DND-41 (cell line): Measurements from ENCODE around the gene GJD2.

Experiments
- ATAC-seq: fragments of 200-7000 bp; cut with Tn5 transposase; 3 replicates; pipeline ENCODE4 v1.9.1; 2021; ENCODE audit warnings: low read depth; ENCODE audit not compliant: insufficient read depth
- DNase-seq: peaks from one replicate; pipeline ENCODE4 v3.0.0-alpha.2; 2020
- H2AFZ ChIP-seq: 2 replicates; pipeline ENCODE4 v1.6.0; 2012; ENCODE audit warnings: low read depth, low read length
- H3K27ac ChIP-seq: 2 replicates; pipeline ENCODE4 v1.5.1; 2012; ENCODE audit warnings: low read length, inconsistent platforms
- H3K27me3 ChIP-seq: fragments of 200-600 bp; sonication (generic); 2 replicates; pipeline ENCODE4 v1.6.0; 2012; ENCODE audit warnings: low read length, mild to moderate bottlenecking, inconsistent platforms; ENCODE audit not compliant: insufficient read depth, poor library complexity
- H3K36me3 ChIP-seq: 2 replicates; pipeline ENCODE4 v1.5.1; 2012; ENCODE audit warnings: low read length, inconsistent platforms; ENCODE audit not compliant: insufficient read depth
- H3K4me1 ChIP-seq: 2 replicates; pipeline ENCODE4 v1.5.1; 2012; ENCODE audit warnings: mild to moderate bottlenecking, low read length; ENCODE audit not compliant: insufficient read depth
- H3K4me2 ChIP-seq: 2 replicates; pipeline ENCODE4 v1.6.0; 2012; ENCODE audit warnings: mild to moderate bottlenecking, moderate library complexity, low read length, inconsistent platforms; ENCODE audit not compliant: insufficient read depth
- H3K4me3 ChIP-seq, 2 experiments: fragments of 200-600 bp in 1 of 2; shearing (Covaris generic) in 1 of 2; 2 replicates each; pipeline ENCODE4 v1.5.1; 2012 to 2016; ENCODE audit warnings: inconsistent platforms in 2 of 2, low read length in 2 of 2, mild to moderate bottlenecking in 2 of 2, low read depth in 1 of 2, moderate library complexity in 1 of 2
- H3K79me2 ChIP-seq: 2 replicates; pipeline ENCODE4 v1.6.0; 2012; ENCODE audit warnings: low read length, inconsistent platforms; ENCODE audit not compliant: insufficient read depth
- H3K9ac ChIP-seq: 2 replicates; pipeline ENCODE4 v1.6.0; 2012; ENCODE audit warnings: low read depth, mild to moderate bottlenecking, inconsistent platforms, low read length, moderate library complexity
- H3K9me3 ChIP-seq: 2 replicates; pipeline ENCODE4 v1.5.1; 2012; ENCODE audit warnings: low read length, moderate library complexity, mild to moderate bottlenecking, inconsistent platforms; ENCODE audit not compliant: insufficient read depth, severe bottlenecking
- H4K20me1 ChIP-seq: 2 replicates; pipeline ENCODE4 v1.6.0; 2012; ENCODE audit warnings: low read length; ENCODE audit not compliant: insufficient read depth
- EZH2 ChIP-seq: IDR thresholded peaks from 3 replicates; pipeline ENCODE4 v1.6.1; 2012; ENCODE audit warnings: borderline replicate concordance, low read depth, mild to moderate bottlenecking, moderate library complexity, low read length, inconsistent platforms; ENCODE audit not compliant: severe bottlenecking
- TF ChIP-seq, protein P1 (sequence below): IDR thresholded peaks from 2 replicates; pipeline ENCODE4 v1.5.1; 2012; ENCODE audit warnings: borderline replicate concordance, low read length, moderate library complexity, mild to moderate bottlenecking; ENCODE audit not compliant: poor library complexity, severe bottlenecking; ENCODE audit errors: extremely low read depth

GJD2 gene

DNA sequence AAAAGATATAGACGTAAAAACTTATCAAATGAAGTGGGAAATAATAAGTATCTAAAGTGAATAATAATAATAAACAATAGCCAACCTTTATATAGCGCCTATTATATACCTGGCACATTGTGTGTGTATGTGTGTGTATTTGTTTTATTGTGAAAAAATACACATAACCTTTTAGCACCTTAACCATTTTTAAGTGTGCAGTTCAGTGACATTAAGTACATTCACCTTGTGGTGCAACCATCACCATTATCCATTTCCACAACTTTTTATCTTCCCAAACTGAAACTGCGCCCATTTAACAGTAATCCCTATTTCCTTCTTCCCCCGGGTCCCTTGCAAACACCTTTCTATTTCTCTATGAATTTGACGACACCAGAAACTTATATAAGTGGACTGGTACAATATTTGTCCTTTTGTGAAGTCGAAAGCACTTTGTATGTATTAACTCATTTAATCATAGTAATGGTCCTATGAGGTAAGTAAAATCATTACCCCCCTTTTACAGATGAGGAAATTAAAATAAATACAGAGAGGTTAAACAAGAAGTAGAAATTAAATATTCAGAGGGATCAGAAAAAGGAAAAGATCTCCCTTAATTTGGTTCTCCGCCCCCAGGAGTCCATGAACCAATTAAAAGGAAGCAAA, 33.5 kb downstream of the GJD2 start:
- TF ChIP-seq, protein P1, sequence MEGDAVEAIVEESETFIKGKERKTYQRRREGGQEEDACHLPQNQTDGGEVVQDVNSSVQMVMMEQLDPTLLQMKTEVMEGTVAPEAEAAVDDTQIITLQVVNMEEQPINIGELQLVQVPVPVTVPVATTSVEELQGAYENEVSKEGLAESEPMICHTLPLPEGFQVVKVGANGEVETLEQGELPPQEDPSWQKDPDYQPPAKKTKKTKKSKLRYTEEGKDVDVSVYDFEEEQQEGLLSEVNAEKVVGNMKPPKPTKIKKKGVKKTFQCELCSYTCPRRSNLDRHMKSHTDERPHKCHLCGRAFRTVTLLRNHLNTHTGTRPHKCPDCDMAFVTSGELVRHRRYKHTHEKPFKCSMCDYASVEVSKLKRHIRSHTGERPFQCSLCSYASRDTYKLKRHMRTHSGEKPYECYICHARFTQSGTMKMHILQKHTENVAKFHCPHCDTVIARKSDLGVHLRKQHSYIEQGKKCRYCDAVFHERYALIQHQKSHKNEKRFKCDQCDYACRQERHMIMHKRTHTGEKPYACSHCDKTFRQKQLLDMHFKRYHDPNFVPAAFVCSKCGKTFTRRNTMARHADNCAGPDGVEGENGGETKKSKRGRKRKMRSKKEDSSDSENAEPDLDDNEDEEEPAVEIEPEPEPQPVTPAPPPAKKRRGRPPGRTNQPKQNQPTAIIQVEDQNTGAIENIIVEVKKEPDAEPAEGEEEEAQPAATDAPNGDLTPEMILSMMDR, result no peak
- no peak for TF ChIP-seq EZH2
- no peaks in the 10 kb centered on the region for H4K20me1 ChIP-seq
- peaks cover 3% of the 10 kb centered on the region for H3K27me3 ChIP-seq
- H3K4me3 ChIP-seq, result no peak overlapping the region
- no peak for DNase-seq
- H3K27ac ChIP-seq, result no peak overlapping the region
- no peaks in the 10 kb centered on the region for H3K36me3 ChIP-seq
- H3K9ac ChIP-seq, result no peak overlapping the region
- H3K79me2 ChIP-seq, result no peaks in the 10 kb centered on the region
- H3K4me1 ChIP-seq, result no peaks in the 10 kb centered on the region
- ATAC-seq, result no peak
- no peak overlapping the region for H3K4me2 ChIP-seq
- H2AFZ ChIP-seq, result no peak overlapping the region
- no peaks in the 10 kb centered on the region for H3K9me3 ChIP-seq

DNA sequence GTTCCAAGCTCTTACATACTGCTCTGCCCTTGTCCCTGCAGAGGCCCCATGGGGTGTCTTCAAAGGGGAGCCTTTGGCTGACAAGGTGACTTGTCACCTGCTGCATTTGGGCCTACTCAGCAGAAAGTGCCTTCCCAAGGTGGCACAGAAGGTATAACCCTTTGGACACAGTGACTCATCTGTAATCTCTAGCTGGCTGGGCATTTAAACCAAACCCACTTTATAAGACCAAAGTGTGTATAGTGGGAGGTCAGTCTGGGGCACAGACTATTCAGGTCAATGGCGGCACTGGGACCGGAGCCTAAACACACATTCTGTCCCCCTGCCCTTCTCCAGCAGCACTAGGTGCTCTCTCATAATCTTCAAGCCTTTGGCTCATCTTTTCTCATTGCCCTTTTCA, 35.1 kb downstream of the GJD2 start:
- H3K79me2 ChIP-seq, result no peaks in the 10 kb centered on the region
- H3K4me2 ChIP-seq, result no peak overlapping the region
- H2AFZ ChIP-seq, result no peak overlapping the region
- no peaks in the 10 kb centered on the region for H3K36me3 ChIP-seq
- ATAC-seq (no peak), DNase-seq (no peak)
- H4K20me1 ChIP-seq, result no peaks in the 10 kb centered on the region
- H3K9me3 ChIP-seq, result no peaks in the 10 kb centered on the region
- H3K4me3 ChIP-seq, result no peak overlapping the region
- TF ChIP-seq EZH2, result no peak
- TF ChIP-seq, protein P1, result no peak
- no peak overlapping the region for H3K9ac ChIP-seq
- H3K27ac ChIP-seq, result no peak overlapping the region
- peaks cover 2% of the 10 kb centered on the region for H3K27me3 ChIP-seq
- no peaks in the 10 kb centered on the region for H3K4me1 ChIP-seq

DNA sequence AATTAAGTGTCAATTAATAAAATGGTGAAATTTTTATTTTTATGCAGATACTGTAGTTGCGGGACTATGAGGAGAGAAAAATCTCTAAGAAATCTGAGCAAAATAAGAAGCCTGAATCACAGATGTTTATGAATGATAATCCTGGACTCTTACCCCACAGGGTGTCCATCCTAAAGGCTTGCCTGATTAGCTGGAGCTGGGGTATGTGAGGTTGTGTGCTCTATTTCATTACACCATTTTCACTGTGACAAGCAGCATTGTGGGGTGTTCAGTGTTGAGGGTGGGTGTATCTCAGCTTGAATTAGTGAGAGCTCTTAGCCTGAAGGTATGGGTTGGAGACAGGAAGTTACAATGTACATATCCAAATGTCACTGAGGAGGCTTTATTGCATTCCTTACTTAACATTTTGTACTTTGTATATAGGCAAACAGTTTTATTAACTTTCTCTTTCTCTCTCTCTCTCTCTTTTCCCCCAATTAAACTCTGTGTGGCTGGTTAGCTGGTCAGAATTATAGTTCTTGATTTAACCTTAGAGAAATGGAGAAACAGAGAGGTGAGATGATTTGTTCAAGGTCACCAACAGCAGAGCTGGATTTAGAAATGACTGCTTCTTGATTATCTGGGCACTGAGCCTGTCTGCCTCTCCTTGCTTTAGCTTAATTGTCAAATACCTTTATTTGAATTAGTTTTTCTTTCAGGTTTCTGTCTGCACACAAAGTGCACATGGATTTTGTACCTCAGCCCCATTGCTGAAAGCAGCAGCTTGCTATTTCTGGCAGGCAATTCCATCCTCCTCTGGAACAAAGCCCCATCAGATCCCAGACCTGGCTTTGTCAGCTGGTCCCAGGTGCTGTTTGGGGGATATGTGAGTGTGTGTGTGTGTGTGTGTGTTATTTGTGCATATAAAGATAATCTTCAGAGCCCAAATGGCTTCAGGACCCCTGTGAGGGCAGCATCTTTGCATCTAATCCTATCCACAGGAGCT, 35.8 kb downstream of the GJD2 start:
- Histone ChIP-seq H3K9me3 (no peaks in the 10 kb centered on the region), H3K4me1 (no peaks in the 10 kb centered on the region), H2AFZ (no peak overlapping the region), H3K36me3 (no peaks in the 10 kb centered on the region), H4K20me1 (no peaks in the 10 kb centered on the region), H3K4me3 (no peak overlapping the region), H3K79me2 (no peaks in the 10 kb centered on the region), H3K4me2 (no peak overlapping the region), H3K27me3 (peaks cover 4% of the 10 kb centered on the region), H3K27ac (no peak overlapping the region), H3K9ac (no peak overlapping the region)
- ATAC-seq (no peak), DNase-seq (no peak)
- no peak for TF ChIP-seq EZH2
- TF ChIP-seq, protein P1, result no peak
